ENCODE measurements around the gene EXOC5.
"Not testable (repeated sequence)": the region's sequence is repeated elsewhere in the genome, so short reads cannot be mapped to it uniquely, and the experiment has no call there.

The EXOC5 gene

GRCh38 chr14:57268161-57269069, at the start of gene EXOC5, which contains the start of gene AP5M1:
Gene EXOC5, minus strand, starts transcription at chr14:57268905. Its CDS starts 257 bp downstream, at chr14:57268648.
Gene AP5M1, plus strand, starts transcription at chr14:57268971. Its CDS starts 344 bp downstream, at chr14:57269315.
- peak; percentile 93 for DNase-seq (ENCODE audit: low spot score)

GRCh38 chr14:57317248-57317833, 48.6 kb upstream of the EXOC5 start:
- peak; percentile 78 for DNase-seq (ENCODE audit: low spot score)

- no peak for DNase-seq (ENCODE audit: low spot score)
Observed at GRCh38 chr14:57314396-57315089, 45.8 kb upstream of the EXOC5 start.

GRCh38 chr14:57302883-57303282, 34.2 kb upstream of the EXOC5 start:
- DNase-seq (ENCODE audit: low spot score) = no peak

- DNase-seq (ENCODE audit: low spot score) = no peak
Observed at GRCh38 chr14:57299511-57299910, 30.8 kb upstream of the EXOC5 start.

GRCh38 chr14:57297852-57298251, 29.1 kb upstream of the EXOC5 start:
- no peak for DNase-seq (ENCODE audit: low spot score)

- no peak for DNase-seq (ENCODE audit: low spot score)
Observed at GRCh38 chr14:57295239-57295638, 26.5 kb upstream of the EXOC5 start.

- no peak for DNase-seq (ENCODE audit: low spot score)
Observed at GRCh38 chr14:57293866-57294837, 25.4 kb upstream of the EXOC5 start.

GRCh38 chr14:57291692-57292647, 23.3 kb upstream of the EXOC5 start:
- no peak for DNase-seq (ENCODE audit: low spot score)

- DNase-seq (ENCODE audit: low spot score) = no peak
Observed at GRCh38 chr14:57290751-57291150, 22.0 kb upstream of the EXOC5 start.

GRCh38 chr14:57287745-57288144, 19.0 kb upstream of the EXOC5 start:
- no peak for DNase-seq (ENCODE audit: low spot score)

GRCh38 chr14:57277062-57277461, 8.4 kb upstream of the EXOC5 start:
- no peak for DNase-seq (ENCODE audit: low spot score)

- DNase-seq (ENCODE audit: low spot score) = no peak
Observed at GRCh38 chr14:57275023-57275664, 6.4 kb upstream of the EXOC5 start.

- no peak for DNase-seq (ENCODE audit: low spot score)
Observed at GRCh38 chr14:57274551-57274950, 5.8 kb upstream of the EXOC5 start.

GRCh38 chr14:57273236-57273635, 4.5 kb upstream of the EXOC5 start:
- DNase-seq (ENCODE audit: low spot score) = no peak

GRCh38 chr14:57266065-57266464, 2.6 kb downstream of the EXOC5 start:
- DNase-seq (ENCODE audit: low spot score) = no peak

GRCh38 chr14:57262117-57262516, 6.6 kb downstream of the EXOC5 start:
- DNase-seq (ENCODE audit: low spot score) = no peak

- DNase-seq (ENCODE audit: low spot score) = no peak
Observed at GRCh38 chr14:57261604-57262003, 7.1 kb downstream of the EXOC5 start.

GRCh38 chr14:57259672-57260071, 9.0 kb downstream of the EXOC5 start:
- no peak for DNase-seq (ENCODE audit: low spot score)

- not testable (repeated sequence) for DNase-seq (ENCODE audit: low spot score)
Observed at GRCh38 chr14:57258221-57258620, 10.5 kb downstream of the EXOC5 start.

All from ecto neural progenitor cell (in vitro differentiated cells).